AG09309 (cell line): ENCODE results near the gene ANKMY2.
"Not testable (repeated sequence)": the region's sequence is repeated elsewhere in the genome, so short reads cannot be mapped to it uniquely, and the experiment has no call there.

Experiments used
- DNase-seq: peaks from one replicate; pipeline ENCODE4 v3.0.0-alpha.2; 2010; ENCODE audit warnings: low read depth
- H3K4me3 ChIP-seq: 2 replicates; pipeline ENCODE4 v1.5.1; 2011; ENCODE audit warnings: mild to moderate bottlenecking, low read depth, low read length, moderate library complexity; ENCODE audit not compliant: control insufficient read depth
- CTCF ChIP-seq: IDR thresholded peaks from 2 replicates; pipeline ENCODE4 v1.5.1; 2011; ENCODE audit warnings: mild to moderate bottlenecking, low read depth, low read length, inconsistent platforms; ENCODE audit not compliant: insufficient read depth, control insufficient read depth; ENCODE audit errors: missing control alignments

ANKMY2 gene

DNA sequence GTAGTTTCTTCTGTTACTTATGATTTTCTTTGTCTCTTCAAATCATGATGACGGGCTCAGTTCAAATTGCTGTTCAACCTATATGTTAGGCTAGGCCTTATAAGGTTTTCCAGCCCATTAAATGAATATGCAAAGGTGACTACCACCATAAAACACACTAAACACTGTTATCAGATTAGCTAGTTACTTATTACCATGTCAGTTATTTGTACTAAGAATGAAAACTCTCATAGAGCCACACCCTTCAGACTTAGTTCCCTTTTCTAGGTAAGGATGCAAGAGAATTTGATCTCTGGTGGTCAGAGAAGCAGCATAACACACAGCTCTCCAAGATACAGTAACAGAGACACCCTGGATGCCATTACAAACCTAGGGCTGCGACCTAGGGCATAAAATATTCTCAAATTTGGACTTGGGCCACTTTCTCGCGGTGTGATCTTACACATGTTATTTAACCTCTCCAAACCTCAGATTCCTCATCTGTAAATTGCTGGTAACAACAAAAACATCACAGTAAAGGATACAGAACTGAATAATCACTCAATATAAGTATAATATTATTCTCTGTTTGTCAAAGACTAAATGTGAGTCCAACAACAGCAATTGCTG lies 35.6 kb downstream of the ANKMY2 start:
- TF ChIP-seq CTCF = no peak
- no peak overlapping the region for H3K4me3 ChIP-seq
- no peak for DNase-seq

- TF ChIP-seq CTCF = no peak
- no peak overlapping the region for H3K4me3 ChIP-seq
- DNase-seq = no peak
These were observed 38.9 kb downstream of the ANKMY2 start for GRCh38 chr7:16606704-16607103.

DNA sequence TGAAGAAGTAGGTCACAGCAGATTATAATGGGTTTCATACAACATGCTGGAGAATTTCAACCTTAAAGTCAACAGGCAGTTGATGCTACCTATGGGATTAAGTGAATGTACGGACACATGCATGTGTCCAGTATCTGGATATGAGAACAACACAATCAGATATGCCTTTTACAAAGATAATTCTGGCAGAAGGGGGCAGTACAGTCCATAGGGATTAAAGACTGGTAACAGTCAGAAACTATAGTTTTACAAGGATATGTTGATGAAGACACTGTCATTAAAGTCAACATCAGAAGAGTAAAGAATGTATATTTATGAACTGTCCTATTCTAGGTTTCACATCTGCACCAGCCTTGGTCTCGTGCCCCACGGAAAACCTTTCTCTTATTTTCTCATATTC lies 41.5 kb downstream of the ANKMY2 start:
- no peak for DNase-seq
- no peak overlapping the region for H3K4me3 ChIP-seq
- peak; percentile 31 for TF ChIP-seq CTCF

DNA sequence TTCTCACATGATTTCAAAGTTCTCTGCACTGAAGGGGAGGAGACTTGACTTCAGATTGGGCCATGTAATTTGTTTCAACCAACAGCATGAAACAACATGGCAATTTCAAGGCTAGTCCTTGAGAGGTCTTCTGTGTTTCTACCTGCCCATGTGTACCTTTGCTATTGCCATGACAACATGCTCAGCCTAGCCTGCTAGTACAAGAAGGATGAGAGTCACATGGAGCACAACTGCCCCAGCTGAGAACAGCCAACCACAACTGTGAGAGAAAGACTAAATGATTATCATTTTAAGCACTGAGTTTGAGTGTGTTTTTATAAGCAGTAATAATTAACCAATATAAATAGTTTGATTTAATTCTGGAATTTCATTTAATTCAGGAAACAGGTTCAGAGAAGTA lies 41.9 kb downstream of the ANKMY2 start:
- no peak for DNase-seq
- H3K4me3 ChIP-seq = no peak overlapping the region
- TF ChIP-seq CTCF = no peak

- DNase-seq = no peak
- H3K4me3 ChIP-seq = no peak overlapping the region
- TF ChIP-seq CTCF = no peak
These were observed 45.7 kb downstream of the ANKMY2 start for GRCh38 chr7:16599860-16600259.

DNA sequence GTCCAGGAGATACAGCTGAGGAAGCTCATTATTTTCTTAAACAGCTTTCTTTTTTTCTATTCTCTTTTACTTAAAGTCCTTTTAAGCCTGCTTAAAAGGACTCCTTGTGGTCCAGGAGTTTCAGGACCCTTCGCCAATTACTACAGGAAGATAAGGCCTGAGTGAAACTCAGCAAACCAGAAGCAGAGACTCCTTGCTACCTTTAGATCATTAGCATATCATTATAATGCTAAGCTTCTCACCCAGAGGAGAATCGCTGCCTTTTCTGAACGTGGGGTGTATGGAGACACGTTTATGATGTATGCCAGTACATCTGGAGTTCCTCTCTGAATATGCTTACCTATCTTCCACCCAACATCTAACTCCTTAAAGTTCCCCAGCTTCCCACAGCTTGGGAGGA lies 47.5 kb downstream of the ANKMY2 start:
- H3K4me3 ChIP-seq = no peak overlapping the region
- no peak for TF ChIP-seq CTCF
- no peak for DNase-seq

- not testable (repeated sequence) for DNase-seq, H3K4me3 ChIP-seq
These were observed 50.0 kb downstream of the ANKMY2 start for GRCh38 chr7:16595596-16595995.
